ENCODE measurements around the gene COL27A1.
"Not testable (repeated sequence)": the region's sequence is repeated elsewhere in the genome, so short reads cannot be mapped to it uniquely, and the experiment has no call there.

Gene COL27A1

DNA sequence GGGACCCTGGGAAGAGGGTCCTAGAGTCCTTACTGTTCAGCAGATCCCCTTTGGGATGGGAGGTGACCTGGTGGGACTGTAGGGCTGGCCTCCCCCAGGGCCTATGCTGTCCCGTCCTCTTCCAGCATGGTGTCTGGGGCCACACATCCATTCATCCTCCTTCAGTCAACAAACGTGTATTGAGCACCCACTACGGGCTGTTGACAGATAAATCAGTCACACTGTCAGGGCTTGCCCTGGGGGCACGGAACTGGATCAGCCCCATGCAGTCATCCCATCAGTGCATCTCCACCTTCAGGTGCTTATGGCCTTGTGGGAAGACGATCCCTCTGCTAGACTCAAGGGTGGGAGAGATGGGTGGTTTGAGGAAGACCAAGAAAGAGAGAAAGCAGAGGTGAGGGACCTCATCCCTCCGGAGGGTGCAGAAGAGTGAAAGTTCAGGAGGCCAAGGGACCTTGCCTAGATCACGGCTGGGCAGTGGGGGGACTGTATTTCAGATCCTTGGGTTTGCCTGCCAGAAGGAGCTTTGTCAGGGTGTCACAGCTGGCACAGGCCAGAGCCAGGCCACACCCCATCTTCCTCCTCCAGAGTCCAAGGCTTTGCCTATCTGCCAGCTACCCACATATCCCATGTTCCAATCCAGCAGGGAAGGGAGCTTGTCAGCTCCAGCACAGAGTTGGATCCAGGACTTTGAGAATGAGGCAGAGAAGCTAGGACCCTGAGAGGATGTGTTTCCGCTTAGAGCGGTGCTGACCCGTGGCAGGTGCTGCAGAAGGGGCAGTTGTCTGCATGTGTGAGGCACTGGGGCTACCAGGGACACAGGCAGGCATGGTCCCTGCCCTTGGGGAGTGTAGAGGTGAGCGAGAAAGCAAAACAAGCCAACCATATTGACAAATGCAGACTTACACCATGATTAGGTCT is 30.5 kb downstream of the COL27A1 start:
- DNase-seq, result no peak

DNA sequence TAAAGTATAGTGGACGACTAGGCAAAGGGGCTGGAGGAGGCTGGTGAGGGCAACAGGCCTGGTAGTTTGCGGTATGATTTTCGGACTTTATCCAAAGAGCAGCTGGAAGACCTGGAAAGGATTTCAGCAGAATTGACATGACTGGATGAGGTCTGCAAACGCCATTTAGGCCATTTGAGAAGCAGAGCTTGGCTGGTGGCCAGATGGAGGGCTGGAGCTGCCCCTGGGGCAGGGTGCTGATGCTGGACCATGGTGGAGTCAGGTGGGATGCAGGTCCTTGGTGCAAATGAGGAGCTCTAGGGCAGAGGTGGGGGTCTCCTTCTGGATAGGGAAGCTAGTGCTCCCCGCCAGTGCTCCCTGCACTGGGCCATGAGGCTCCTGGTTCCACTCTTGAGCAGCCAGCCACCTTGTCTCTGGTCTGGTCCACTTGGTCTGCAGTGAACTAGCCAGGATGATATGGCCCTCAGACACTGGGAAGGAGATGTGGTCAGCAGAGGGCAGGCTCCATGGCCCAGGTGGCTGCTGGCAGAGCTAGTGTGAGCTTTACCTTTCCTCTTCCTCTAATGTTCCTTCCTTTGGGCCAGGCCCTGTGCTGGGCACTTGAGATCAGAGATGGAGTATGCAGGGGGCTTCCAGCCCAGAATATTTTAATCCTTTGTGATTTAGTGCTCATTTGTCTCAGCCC is 31.4 kb downstream of the COL27A1 start:
- no peak for DNase-seq

DNA sequence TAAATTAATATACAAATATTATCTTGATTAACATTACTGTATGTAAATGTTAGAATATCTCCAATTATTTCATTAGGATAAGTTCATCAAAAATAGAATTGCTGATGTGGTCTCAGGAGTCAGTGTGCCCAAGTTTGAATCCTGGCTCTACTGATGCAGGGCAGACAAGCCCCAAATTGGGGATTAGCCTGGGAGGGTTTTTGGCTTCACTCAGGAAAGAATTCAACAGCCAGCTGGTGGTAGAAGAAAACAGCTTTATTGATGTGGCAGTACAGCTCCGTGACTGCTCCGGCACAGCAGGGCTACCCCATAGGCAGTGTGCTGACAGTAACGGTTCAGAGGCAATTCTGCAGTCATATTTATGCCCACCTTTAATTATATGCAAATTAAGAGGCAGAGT is 32.5 kb downstream of the COL27A1 start:
- no peak for DNase-seq

DNA sequence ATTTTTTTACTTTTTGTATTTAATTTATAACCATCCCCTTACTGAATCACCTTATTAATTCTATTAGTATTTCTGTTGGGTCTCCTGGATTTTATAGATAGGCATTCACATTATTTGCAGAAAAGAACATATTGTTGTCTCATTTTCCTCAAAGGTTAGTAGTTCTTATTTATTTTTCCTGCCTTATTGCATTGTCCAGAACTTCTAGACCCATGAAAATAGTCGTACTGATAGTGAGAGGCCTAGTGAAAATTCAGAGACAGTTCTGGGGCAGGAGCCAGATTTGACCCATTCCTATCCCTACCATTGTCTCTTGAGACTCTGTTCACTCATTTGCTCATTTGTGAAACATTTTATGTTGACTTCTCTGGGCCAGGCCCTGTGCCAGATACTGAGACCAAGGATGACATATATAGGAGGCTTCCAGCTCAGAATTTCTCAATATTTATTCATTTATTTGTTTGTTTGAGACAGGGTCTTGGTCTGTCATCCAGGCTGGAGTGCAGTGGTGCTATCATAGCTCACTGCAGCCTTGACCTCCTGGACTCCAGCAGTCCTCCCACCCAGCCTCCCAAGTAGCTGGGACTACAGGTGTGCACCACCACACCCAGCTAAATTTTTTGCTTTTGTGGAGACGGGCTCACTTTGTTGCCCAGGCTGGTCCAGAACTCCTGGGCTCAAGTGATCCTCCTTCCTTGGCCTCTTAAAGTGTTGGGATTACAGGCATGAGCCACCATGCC is 34.7 kb downstream of the COL27A1 start:
- DNase-seq, result no peak

DNA sequence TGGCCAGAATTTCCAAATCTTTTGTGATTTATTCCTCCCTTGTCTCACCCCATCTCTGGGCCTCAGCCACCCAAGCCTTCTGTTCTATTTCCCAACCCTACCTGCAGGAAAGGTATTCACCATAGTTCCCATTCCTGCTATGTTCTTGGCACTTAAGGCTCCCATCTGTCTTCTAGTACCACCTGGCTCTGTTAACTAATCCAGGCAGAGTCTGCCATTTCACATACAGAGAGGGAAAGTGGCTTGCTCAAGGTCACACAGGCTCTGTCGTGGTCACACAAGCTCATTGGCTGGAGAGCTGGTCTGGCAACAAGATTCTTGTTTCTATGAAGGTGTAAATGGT is 35.2 kb downstream of the COL27A1 start:
- DNase-seq, result no peak

DNA sequence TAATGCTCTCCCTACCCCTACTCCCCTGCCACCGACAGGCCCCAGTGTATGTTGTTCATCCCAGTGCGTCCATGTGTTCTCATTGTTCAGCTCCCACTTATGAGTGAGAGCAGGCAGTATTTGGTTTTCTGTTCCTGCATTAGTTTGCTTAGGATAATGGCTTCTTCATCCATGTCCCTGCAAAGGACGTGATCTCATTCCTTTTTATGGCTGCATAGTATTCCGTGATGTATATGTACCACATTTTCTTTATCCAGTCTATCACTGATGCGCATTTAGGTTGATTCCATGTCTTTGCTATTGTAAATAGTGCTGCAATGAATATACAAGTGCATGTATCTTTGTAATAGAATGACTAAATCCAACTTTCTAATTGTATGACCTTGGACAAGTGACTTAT is 36.1 kb downstream of the COL27A1 start:
- not testable (repeated sequence) for DNase-seq

GRCh38 chr9:114192539-114192938 is 37.2 kb downstream of the COL27A1 start:
- DNase-seq, result no peak

GRCh38 chr9:114193090-114193489 is 37.8 kb downstream of the COL27A1 start:
- no peak for DNase-seq

- DNase-seq, result no peak
Measured at GRCh38 chr9:114196117-114196516, 40.8 kb downstream of the COL27A1 start.

DNA sequence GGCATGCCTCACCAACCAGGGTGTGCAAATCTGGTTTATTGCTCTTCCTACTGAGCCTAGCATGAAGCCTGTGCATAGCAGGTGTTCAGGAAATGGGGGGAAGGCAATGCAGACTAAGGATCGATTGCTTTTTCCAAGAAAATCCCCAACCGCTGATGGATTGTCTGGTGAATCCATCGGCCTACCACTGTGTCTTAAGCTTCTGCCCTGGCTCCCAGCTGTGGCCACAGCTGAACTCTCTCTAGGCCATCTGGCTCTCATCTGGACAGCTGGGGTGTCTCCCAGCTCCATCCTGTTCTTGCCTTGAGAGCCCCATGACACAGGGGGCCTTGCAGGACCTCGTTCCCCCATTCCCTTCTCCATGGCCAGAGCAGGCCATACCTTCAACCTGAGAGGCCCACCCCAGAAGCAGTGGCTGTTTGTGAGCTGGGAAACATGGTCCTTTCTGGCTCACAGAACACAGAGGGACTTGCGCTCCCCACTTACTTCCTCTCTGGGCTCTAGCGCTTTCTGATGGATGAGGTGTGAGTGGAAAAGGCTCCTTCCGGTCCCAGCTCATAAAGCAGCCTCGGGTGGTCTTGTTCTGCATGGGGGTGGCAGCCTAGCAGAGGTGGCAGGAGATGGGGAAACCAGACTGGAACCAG is 41.8 kb downstream of the COL27A1 start:
- DNase-seq, result no peak

DNA sequence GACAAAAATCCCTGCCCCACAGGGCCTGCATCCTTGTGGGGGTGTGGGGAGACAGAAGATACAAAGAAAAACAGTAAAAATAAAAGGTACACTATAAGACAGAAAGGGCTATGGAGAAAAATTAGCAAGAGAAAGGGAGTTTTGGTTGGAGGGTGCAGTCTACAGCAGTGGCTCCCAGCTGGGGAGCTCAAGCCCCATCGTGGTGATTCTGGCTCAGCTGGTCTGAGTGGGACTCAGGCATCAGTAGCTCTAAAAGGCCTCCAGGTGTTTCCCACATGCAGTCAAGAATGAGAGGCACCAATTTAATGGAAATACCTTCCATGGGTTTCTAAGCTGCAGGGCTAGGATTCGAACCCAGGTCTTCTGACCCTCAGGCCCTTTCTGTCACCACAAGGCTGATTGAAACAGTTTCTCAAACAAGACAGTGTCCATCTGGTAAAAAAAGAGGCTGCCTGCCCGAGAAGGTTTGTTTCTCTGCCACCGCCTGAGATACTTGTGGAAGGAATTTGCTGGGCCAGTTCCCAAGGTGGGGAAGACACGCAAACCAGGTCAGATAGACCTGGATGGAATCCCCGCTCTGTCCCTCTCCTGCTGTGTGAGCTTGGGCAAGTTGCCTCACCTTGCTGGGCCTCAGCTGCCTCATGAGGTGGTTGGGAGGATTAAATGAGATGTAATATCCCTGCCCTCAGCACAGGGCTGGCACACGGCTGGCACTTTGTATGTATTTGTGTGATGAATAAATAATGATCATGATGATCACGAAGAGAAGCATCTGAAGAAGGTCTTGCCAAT is 43.1 kb downstream of the COL27A1 start:
- no peak for DNase-seq

DNA sequence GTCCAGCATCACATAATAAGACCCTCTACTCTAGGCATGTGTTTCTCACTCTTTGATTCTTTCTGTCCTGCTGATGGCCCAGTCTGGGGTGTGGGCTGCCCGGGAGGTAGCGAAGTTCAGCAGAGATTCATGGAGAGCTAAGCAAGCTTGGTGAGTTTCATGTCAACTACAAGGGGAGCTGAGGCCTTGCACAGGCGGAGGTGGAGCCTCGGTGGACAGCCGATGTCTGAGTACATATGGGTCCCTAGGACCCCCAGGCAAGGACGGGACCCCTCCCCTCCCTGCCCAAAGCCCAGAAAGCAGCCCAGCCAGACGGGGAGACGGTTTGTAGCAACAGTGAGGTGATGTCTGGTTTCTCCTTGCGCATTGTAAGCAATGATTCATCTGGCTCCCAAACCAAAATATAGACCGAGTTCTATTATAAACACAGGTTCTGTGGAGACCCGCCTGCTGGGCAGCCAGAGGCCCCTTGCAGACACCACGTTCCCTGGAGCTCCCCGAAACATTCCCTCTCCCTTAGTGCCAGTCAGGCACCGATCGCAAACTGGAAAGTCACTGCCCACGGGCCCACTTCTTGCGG is 45.5 kb downstream of the COL27A1 start:
- DNase-seq, result no peak

GRCh38 chr9:114202396-114202795 is 47.1 kb downstream of the COL27A1 start:
- DNase-seq, result no peak

- no peak for DNase-seq
Measured at GRCh38 chr9:114202849-114203248, 47.5 kb downstream of the COL27A1 start.

DNA sequence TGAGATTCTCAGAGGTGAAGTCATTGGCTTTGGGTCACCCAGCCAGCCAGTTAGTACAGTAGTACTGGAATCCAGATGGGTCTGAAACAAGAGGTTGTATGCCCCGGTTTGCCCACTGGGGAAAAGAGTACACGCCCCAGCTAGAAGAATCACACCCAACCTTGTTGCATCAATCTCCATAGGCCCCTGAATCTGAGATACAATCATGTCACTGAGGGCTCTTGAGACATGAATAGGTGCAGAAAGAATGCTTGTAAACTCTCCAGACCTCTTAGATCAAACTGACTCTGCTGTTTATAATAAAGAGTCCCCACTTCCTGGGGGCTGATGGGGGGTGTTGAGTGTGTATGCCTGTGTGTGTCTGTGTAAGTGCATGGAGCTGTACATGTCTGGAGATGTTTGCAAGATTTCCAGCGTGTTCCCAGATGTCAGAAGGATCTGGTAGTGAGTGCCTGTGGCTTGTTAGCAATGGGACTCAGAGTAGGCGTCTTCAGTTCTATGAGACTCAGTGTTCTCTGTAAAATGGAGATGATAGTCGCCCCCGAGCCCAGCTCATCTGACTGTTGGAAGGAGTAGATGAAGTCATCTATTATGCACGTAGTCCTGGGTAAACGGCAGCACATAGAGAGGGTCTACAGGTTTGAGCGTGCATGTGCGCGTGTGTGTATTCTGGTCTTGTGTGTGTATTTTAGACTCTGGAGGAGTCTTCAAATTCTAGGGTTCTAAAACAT is 48.2 kb downstream of the COL27A1 start:
- no peak for DNase-seq

- DNase-seq, result no peak
Measured at GRCh38 chr9:114204265-114204664, 48.9 kb downstream of the COL27A1 start.

- DNase-seq, result no peak
Measured at GRCh38 chr9:114205171-114206015, 50.1 kb downstream of the COL27A1 start.

GRCh38 chr9:114206221-114206789 is 51.0 kb downstream of the COL27A1 start:
- DNase-seq, result no peak

DNA sequence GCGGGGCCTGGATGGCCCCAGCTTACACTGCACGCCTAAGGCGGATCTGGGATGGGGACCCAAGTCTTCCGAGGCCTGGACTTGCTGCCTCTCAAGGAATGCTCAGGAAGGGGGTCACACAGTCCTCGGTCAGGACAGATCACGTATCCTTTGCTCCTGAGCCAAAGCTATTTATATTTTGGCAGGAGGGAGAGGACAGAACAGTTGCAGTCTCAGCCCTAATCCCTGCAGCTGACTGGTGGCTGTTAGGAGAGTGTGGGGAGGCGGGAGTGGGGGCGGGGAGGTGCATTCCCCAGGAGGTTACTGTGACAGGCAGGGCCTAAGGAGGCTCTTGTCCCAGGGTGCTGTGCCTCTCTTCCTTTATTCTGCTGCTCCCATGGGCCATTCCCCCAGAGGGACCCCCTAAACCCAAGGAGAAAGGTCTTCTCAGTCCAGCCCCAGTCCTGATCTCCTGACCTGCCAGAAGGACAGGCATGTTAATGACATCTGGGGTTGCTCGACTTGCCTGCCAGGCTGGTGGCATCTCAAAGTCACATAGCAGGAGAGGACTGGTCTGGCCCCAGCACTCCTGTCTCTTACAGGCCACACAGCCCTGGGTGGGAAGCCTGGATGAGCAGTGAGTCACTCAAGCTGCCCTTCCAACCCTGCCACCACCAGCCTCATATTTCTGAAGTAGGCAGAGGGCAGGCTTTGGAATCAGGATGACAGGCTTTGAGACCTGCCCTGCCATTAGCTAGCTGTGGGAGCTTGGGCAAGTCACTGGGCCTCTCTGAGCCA is 51.9 kb downstream of the COL27A1 start:
- DNase-seq, result no peak

Measured in NCI-H1105 treated with DMSO at 0.1 percent for 48 hours (cell line).